ENCODE data around the gene NSG1.

- TF ChIP-seq, protein P1, sequence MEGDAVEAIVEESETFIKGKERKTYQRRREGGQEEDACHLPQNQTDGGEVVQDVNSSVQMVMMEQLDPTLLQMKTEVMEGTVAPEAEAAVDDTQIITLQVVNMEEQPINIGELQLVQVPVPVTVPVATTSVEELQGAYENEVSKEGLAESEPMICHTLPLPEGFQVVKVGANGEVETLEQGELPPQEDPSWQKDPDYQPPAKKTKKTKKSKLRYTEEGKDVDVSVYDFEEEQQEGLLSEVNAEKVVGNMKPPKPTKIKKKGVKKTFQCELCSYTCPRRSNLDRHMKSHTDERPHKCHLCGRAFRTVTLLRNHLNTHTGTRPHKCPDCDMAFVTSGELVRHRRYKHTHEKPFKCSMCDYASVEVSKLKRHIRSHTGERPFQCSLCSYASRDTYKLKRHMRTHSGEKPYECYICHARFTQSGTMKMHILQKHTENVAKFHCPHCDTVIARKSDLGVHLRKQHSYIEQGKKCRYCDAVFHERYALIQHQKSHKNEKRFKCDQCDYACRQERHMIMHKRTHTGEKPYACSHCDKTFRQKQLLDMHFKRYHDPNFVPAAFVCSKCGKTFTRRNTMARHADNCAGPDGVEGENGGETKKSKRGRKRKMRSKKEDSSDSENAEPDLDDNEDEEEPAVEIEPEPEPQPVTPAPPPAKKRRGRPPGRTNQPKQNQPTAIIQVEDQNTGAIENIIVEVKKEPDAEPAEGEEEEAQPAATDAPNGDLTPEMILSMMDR (IDR thresholded peaks at IDR 0.05; ENCODE audit: low read length): no peak
- TF ChIP-seq EZH2phosphoT487 (IDR thresholded peaks at IDR 0.05; ENCODE audit: low read length) (no peak), EZH2 (optimal IDR thresholded peaks at IDR 0.05; ENCODE audit: low read depth, low read length) (no peak)
Observed at GRCh38 chr4:4421356-4421755, 34.5 kb downstream of the NSG1 start.

Data from MM.1S (cell line).